B cell (primary cell): ENCODE measurements around the gene LMAN1L.

Experiments
- CTCF ChIP-seq: fragments of 200-600 bp; IDR thresholded peaks from one replicate; pipeline ENCODE4 v1.8.0; 2022; ENCODE audit warnings: antibody characterized with exemption, mild to moderate bottlenecking
- EZH2 ChIP-seq: IDR thresholded peaks from 2 replicates; pipeline ENCODE4 v1.6.1; 2012; ENCODE audit warnings: borderline replicate concordance, low read depth, mild to moderate bottlenecking, moderate library complexity, low read length; ENCODE audit not compliant: insufficient read depth, poor library complexity, severe bottlenecking

DNA sequence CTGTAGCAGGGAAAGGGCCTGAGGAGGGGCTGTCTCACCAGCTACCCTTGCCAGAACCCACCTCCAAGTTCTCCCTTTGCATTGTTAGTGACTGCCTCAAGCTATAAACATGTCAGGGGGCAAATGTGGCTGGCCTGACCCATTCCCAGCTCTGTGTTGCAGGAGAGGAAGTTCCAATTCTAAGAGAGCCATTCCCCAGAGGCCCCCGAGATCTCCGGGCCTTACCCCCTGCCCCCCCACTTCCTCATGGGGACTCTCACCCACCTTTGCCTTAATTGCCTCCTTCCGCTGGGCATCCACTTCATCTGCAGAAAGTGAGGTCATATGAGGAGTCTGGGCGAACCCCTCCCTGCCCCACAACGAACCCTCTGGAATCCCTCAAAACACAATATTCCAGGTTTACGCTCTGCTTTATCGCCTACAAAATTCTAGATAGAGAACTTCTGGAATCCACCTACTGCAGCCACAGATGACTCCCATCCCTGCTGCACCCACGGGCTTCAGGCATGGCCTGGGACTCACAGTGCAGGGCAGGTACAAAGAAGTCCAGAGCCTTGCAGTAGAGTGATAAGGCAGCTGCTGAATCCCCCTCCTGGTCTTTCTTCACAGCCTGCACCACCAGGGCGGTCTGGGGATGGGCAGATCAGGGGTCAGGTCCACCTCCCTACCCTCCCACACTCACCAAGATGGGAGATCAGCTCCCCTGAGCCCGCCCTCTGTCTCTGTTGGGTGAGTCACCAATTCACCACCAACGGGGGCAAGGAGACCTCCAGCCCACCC, 26.3 kb downstream of the LMAN1L start:
- TF ChIP-seq CTCF (no peak), EZH2 (no peak)
